ENCODE measurements around the gene POLR2J.
"Not testable (repeated sequence)": the region's sequence is repeated elsewhere in the genome, so short reads cannot be mapped to it uniquely, and the experiment has no call there.

POLR2J gene

GRCh38 chr7:102478314-102479208 is at the start of gene POLR2J:
POLR2J (minus strand) TSS chr7:102478922; CDS start chr7:102478860, 62 bp downstream.
- peak; percentile 86 for DNase-seq (ENCODE audit: low read depth)

DNA sequence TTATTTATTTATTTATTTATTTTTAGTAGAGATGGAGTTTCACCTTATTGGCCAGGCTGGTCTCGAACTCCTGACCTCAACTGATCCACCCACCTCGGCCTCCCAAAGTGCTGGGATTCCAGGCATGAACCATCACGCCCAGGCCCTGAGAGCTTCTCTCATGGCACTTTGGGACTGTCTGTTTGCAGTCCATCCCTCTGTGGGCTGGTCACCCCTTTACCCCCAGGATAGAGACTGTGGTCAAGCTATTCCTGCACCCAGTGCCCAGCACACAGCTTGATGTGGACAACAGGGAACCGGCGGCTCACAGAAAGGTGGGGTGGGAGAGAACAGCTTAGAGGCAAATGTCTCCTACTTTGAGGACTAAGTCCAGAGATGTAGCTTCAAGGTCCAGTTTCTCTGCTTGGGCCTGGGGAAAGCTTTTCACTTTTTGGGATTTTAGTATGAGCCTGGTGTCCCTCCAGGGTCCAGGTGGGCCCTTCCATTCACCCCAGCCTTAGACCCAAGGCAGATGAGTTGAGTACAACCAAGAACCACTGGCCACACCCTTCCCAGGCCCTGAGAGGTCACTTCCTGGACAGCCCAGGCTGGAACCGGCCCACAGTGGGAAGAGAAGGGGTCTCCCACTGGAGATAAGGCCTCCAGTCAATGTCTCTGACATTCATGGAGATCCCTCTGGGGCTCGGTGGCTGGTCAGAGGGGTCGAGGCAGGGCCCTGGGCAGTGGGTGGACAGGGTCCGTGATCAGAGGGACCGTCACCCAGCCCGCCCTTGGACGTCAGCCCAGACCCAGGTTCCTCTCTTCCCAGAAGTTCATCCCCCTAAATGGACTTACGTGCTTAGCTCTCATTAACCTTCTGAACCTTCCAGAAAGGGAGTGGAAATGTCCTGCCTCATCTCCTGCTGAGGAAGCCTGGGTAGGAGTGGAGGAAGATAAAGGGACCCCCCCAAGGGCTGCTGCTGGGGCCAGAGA is 49.4 kb upstream of the POLR2J start:
- DNase-seq (ENCODE audit: low read depth): not testable (repeated sequence)

DNA sequence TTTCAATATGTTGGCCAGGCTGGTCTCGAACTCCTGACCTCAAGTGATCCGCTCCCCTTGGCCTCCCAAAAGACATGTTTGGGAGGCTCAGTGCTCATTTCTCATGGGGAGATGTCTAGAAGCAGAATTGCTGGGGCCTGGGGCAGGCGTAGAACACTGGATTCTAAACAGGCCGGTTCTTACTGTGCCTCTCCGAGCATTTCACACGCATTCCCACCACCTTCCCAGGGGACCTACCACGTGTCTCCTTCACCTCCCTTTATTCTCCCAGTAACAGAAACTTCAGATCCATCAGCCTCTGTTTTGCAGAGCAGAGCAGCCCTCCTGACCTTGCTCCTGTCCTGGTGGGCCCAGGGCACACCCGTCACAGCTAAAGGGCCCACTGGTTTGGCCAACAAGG is 48.5 kb upstream of the POLR2J start:
- not testable (repeated sequence) for DNase-seq (ENCODE audit: low read depth)

- not testable (repeated sequence) for DNase-seq (ENCODE audit: low read depth)
These were observed 46.1 kb upstream of the POLR2J start for GRCh38 chr7:102524803-102525202.

GRCh38 chr7:102520797-102521196 is 42.1 kb upstream of the POLR2J start:
- DNase-seq (ENCODE audit: low read depth): not testable (repeated sequence)

GRCh38 chr7:102517550-102518147 is 38.9 kb upstream of the POLR2J start, which contains the start of gene RASA4B:
RASA4B (minus strand) TSS chr7:102517777; CDS start chr7:102517710, 67 bp downstream.
- not testable (repeated sequence) for DNase-seq (ENCODE audit: low read depth)

GRCh38 chr7:102516951-102517350 is 38.2 kb upstream of the POLR2J start:
- not testable (repeated sequence) for DNase-seq (ENCODE audit: low read depth)

DNA sequence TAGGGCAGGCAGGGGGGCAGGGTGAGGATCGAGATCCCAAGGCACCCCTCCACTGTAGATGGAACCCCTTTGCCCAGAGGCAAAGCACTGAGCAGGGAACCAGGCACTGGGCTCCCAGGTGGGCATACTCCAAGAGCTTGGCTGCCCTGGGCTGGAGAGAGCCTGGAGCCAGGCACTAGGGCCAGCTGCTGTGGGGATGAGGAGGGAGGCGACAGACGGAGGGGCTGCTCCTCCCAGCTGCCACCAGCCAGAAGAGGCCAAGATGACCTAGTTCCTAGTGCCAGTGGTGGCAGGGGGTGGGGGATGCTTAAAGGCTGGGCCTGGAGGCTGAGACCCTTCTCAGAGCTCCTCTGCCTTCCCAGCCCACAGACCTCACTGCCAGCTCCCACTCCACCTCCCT is 37.2 kb upstream of the POLR2J start:
- DNase-seq (ENCODE audit: low read depth): not testable (repeated sequence)

DNA sequence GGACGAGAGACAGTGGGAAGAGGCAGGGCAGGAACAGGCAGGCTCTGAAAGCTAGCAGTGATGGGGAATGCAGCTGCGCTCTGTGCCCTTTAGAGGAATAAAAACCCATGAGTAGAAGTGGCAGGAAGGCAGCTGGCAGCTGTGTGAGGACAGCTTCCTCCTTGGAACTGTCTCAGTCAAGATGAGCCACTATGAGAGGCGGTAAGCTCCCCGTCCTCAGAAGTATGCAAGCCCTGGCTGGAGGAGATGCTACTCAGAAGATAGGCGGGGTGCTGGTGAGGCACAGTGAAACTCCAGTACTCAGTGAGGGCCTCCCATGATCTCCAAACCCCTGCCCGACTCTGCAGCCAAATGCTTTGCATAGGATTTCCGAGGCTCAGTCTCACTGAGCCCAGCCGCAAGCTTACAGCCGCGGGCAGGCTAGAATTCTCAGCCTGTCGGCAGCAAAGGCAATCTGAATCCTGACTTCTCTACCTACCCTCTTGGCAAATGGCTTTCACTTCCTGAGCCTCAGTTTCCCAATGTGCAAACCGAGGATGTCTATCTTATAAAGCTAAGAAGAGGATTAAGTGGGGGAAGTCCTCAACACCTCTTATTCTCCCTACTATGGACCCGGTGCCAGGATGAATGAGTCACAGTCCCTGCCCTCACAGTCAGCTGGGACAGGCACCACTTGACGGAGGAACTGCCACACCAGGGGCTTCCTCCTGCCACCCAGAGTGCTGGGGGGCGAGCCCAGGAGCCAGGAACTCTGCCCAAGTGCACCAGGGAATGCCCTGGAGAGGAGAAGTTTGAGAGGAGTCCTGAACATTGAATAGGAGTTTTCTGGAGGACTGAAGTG is 36.4 kb upstream of the POLR2J start:
- DNase-seq (ENCODE audit: low read depth): not testable (repeated sequence)

DNA sequence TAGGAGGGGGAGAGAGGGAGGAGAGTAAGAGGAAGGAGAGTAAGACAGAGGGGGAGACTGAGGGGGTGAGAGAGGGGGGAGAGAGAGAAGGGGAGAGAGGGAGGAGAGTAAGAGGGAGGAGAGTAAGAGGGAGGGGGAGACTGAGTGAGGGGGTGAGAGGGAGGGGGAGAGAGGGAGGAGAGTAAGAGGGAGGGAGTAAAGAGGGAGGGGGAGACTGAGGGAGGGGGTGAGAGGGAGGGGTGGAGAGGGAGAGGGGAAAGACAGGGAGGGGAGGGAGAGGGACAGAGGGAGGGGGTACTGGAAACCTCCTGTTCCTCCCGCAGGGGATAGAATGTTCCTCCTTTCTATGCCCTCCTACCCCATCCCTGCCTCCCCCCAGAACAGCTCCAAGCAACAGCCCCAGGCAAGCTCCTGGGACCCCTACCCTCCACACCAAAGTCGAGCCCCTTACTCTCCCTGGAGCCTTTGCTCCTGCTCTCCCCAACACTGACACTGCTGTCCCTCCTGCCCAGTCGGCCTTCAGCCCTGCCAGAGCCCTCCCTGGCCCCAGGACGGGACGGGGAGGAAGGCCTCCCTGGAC is 34.0 kb upstream of the POLR2J start:
- not testable (repeated sequence) for DNase-seq (ENCODE audit: low read depth)

DNA sequence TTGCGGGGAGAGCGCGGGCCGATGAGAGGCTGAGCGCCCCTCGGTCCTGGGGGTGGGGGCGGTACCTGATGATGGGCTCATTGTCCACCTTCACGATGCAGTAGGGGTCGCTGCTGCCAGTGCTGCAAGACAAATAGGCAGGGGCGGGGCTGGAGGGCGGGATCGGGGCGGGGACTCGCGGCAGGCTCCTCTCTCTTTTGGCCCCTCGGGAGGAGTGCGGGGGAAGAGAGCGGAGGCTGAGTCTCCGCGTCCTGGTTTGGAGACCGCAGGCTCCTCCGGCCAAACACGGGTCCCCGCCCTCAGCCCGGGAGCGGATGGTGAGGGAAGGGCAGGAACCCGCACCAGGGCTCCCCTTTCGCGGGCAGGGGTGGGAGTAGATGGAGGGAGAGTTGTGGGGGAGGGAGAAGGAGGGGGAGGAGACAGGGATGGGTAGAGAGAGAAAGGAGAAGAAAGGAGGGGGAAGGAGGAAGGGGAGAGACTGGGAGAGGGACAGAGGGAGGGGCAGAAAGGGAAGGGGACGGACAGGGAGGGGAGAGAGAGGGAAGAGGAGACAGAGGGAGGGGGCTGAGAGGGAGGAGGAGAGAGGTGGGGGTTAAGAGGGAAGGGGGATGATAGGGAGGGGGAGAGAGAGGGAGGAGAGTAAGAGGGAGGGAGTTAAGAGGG is 33.3 kb upstream of the POLR2J start:
- DNase-seq (ENCODE audit: low read depth): not testable (repeated sequence)

GRCh38 chr7:102510575-102510974 is 31.9 kb upstream of the POLR2J start:
- not testable (repeated sequence) for DNase-seq (ENCODE audit: low read depth)

DNA sequence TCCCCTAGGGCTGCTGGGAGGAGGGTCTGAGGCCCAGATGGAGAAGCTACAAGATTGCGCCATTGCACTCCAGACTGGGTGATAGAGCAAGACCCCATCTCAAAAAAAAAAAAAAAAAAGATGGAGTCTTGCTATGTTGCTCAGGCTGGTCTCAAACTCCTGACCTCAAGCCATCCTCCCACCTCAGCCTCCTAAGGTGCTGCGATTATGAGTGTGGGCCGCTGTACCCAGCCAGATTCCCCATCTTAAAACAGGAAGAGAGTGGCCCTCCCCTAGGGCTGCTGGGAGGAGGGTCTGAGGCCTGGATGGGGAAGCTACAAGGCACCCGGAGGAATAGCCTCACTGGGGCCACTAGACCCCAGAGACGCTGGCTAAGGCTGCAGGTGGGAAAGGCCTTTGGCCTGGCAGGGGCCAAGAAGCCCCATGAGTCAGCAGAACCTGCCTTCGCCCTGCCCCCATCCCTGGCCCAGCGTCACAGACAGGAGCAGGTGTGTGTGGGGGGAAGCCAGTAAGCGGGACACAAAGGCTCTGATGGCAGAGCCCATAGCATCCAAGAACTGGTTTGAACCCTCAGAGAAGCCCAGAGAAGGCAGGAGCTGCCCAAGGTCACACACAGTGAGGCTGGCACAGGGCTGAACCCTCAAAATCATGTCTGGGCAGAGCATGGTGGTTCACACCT is 28.8 kb upstream of the POLR2J start:
- DNase-seq (ENCODE audit: low read depth): not testable (repeated sequence)

GRCh38 chr7:102505298-102506185 is 26.8 kb upstream of the POLR2J start:
- not testable (repeated sequence) for DNase-seq (ENCODE audit: low read depth)

DNA sequence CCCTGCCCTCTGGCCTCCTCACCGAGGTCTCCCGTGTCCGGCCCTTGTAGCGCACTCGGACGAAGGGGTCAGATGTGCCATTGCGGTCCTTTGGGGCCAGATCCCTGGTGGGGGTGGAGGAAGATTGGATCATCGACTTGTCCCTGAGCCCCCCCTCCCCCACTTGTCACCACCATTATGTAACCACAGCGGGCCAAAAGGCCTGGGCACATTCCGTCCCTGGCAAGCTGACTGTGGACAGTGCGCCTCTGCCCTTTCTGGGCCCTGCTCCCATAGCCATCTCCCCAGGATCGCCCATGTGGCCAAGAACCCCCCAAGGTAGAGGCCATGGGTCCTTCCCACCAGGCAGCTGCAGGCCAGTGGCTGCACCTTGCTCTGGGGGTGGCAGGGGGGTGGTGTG is 24.4 kb upstream of the POLR2J start:
- not testable (repeated sequence) for DNase-seq (ENCODE audit: low read depth)

DNA sequence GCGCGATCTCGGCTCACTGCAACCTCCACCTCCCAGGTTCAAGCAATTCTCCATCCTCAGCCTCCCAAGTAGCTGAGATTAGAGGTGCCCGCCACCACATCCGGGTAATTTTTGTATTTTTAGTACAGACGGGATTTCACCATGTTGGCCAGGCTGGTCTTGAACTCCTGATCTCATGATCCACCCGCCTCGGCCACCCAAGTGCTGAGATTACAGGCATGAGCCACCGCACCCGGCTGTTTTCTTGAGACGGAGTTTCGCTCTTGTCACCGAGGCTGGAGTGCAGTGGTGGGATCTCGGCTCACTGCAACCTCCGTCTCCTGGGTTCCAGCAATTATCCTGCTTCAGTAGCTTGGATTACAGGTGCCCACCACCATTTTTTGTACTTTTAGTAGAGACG is 19.6 kb upstream of the POLR2J start:
- not testable (repeated sequence) for DNase-seq (ENCODE audit: low read depth)

DNA sequence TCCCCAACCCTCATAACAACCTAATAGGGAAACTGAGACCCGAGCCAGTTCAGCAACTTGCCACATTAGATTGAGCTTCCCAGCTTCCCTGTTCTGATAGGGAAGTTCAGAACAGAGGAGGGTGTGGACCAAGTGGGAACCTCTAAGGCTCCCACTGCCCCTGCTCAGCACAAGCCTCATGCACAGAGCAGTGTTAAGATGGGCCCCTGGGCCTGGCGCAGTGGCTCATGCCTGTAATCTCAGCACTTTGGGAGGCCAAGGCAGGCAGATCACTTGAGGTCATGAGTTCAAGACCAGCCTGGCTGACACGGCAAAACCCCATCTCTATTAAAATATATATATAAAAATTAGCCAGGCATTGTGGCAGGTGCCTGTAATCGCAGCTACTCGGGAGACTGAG is 18.6 kb upstream of the POLR2J start:
- not testable (repeated sequence) for DNase-seq (ENCODE audit: low read depth)

DNA sequence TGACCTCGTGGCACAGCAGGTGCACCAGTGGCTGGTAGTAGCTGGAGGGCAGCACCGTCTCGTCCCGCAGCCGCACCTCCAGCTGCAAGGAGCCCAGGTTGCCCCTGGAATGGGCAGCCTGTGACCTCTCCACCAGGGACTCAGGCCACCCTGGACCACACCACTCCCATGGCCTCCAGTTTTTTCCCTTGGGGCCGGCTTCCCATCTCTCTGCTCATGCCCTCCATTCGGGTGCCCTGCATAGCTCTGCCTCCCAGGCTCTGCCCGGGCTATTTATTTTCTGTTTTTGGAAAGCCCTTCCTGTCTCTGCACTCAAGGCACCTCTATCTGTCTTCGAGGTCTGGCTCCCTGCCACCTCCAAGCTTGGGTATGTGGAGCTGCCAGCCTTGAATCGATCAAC is 18.1 kb upstream of the POLR2J start:
- DNase-seq (ENCODE audit: low read depth): not testable (repeated sequence)

All from activated T-cell treated with anti-CD3 and anti-CD28 coated beads for 24 hours (primary cell).